GM18499 (cell line): ENCODE results near the gene SECTM1.
"Not testable (repeated sequence)": the region's sequence is repeated elsewhere in the genome, so short reads cannot be mapped to it uniquely, and the experiment has no call there.

ENCODE experiments used
- ATAC-seq: cut with Tn5 transposase; IDR thresholded peaks from one replicate; pipeline ENCODE4 v1.9.1; 2021; ENCODE audit warnings: moderate number of reproducible peaks; ENCODE audit not compliant: insufficient read depth, unreplicated experiment

The SECTM1 gene

DNA sequence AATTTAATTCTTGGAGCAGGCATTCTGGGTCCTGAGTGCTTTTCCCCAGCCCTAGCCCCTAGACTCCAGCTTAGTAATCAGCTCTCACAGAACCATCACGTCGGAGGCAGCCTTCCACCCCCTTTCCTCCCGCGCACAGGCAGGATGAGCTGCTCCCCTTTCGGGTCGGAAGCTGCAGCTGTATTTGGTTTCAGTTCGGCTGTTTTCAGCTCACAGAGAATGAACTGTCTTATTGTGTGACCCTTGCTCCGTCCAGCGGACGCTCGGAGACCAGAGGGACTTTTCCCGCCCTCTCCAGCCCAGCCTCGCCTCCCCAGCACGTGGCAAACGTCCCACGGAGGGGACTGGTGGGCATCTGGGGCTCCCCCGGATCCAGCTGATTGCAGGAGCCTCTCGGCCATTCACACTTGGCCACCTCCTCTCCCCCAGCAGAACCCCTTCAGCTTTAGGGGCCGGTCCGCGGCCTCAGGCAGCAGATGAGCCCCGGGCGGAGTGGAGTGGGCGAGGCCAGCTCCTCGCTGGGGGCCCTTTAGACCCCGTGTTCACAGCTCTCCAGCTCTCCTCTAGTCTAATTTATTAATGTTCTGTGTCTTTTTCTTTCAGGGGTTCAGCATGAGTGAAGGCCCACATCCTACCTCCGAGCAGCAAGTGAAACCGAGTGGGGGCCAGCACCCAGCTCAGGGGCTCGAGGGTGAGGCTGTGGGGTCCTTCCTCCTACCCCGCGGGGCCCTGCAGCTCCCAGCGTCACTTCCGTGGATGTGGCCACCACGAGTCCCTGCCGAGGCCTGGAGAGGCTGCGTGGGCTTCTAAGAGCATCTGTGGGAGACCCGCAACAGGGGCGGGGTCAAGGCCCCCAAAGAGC, 37.1 kb upstream of the SECTM1 start:
- ATAC-seq: no peak

DNA sequence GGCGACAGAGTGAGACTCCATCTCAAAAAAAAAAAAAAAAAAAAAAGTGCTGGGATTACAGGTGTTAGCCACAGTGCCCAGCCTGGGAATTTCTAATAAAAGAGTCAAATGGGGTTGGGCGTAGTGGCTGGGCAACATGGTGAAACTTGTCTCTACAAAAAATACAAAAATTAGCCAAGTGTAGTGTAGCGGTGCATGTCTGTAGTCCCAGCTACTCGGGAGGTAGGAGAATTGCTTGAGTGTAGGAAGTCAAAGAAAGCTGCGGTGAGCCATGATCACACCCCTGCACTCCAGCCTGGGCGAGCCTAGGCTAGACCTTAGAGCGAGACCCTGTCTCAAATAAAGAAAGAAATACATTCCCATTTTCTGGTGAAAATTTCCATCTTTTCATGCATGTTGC, 35.6 kb upstream of the SECTM1 start:
- no peak for ATAC-seq

DNA sequence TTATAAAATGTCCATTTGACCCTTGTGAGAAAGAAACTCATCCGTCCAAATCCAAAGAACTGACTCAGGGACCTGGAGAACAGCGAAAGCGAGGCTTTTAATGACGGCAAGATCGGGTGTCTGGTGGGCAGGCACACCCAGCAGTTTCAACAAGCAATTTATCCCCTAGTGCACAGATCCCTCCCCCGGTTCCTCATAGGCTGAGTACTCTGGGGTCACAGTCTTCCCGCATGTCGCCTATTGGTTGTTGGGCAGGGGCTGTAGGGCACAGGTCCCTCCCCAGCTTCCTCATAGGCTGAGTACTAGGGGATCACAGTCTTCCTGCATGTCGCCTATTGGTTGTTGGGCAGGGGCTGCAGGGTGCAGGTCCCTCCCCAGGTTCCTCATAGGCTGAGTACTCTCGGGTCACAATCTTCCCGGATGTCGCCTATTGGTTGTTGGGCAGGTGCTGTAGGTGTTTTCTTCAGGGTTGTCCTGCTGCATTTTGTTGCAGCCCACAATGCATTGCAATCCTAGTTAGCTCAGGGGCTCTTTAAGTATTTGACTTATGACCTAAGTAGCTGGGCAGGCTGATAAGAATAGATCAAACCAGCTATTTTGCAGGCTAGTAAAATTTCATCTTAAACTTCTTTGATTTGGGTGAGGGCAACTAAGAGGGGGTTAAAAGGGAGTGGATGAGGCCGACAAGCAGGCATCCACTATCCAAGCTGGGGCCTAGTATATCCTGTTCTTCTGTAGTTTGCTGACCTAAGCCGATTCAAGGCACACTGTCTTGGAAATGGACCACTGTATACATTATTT, 34.4 kb upstream of the SECTM1 start:
- ATAC-seq: no peak

DNA sequence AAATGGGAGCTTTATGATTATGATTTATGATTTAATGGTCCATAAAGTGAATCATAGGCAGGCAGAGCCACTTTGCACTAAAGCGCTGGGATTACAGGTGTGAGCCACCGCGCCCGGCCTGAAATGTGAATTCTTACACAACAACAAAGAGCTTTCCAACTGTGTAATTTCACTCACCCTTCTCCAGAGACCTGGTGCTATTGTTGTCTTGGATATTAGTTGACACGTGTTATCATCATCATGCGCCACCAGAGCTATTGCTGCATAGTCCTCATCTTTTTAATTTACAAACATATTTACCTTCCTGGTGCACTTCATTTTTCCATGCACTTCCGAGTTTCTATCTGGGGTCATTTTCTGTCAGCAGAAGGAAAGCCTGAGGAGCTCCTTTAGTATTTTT, 33.2 kb upstream of the SECTM1 start:
- ATAC-seq: no peak

DNA sequence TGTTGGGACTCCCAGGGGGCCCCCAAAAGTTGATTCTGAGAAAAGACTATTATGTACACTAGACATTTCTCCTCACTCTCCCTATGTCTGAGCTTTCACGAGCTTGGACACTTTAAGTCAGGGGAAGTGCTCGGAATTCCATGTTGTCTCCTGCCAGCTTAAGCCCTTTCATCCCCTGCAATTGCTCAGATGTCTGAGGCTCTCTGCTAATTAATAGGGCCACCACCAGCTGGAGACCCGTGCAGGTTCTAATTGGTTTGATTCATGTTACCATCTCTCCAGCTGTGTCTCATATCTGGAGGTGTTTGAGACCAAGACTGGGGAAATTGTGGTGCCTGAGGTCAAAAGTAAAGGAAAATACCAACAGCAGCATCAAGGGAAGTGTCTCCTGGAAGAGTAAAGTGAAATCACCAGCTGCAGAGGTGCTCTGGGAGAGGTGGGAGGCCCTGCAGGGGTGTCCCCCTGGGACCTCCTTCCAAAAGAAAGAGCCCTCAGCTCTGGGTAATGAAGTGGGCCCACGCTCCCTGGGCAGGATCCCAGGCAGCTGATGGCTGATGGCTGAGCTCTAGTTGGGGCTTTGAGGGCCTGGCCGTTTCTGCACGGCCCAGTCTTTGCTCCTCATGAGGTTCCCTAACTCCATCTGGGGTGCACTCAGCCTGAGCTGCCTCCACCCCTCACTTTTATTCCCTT, 32.2 kb upstream of the SECTM1 start:
- ATAC-seq: no peak

DNA sequence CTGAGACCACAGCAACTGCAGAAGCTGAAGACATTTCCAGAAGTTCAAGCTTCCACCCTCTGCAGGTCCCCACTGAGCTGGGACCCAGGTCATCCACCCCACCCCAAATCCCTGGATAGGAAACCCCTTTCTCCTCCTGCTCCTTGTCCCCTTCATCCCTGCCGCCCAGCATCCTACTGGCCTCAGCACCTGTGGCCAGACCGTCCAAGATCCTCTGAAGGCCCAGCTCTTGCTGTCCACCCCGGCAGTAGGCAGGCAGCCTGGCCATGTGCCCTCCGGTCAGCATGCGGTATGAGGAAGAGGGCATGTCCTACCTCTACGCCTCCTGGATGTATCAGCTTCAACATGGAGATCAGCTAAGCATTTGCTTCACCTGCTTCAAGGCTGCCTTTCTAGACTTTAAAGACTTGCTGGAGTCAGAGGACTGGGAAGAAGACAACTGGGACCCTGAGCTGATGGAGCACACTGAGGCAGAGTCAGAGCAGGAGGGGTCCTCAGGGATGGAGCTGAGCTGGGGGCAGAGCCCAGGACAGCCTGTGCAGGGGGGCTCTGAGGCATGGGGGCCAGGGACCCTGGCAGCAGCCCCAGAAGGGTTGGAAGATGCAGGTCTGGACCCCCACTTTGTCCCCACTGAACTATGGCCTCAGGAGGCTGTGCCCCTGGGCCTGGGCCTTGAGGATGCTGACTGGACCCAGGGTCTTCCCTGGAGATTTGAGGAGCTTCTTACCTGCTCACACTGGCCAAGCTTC, 28.5 kb upstream of the SECTM1 start:
- no peak for ATAC-seq

DNA sequence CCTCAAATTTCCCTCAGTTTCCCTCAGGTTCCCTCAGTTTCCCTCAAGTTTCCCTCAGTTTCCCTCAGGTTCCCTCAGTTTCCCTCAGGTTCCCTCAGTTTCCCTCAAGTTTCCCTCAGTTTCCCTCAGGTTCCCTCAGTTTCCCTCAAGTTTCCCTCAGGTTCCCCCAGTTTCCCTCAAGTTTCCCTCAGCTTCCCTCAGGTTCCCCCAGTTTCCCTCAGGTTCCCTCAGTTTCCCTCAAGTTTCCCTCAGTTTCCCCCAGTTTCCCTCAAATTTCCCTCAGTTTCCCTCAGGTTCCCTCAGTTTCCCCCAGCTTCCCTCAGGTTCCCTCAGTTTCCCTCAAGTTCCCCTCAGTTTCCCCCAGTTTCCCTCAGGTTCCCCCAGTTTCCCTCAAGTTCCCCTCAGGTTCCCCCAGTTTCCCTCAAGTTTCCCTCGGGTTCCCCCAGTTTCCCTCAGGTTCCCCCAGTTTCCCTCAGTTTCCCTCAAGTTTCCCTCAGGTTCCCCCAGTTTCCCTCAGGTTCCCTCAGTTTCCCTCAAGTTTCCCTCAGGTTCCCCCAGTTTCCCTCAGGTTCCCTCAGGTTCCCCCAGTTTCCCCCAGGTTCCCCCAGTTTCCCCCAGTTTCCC, 26.0 kb upstream of the SECTM1 start:
- ATAC-seq: not testable (repeated sequence)

DNA sequence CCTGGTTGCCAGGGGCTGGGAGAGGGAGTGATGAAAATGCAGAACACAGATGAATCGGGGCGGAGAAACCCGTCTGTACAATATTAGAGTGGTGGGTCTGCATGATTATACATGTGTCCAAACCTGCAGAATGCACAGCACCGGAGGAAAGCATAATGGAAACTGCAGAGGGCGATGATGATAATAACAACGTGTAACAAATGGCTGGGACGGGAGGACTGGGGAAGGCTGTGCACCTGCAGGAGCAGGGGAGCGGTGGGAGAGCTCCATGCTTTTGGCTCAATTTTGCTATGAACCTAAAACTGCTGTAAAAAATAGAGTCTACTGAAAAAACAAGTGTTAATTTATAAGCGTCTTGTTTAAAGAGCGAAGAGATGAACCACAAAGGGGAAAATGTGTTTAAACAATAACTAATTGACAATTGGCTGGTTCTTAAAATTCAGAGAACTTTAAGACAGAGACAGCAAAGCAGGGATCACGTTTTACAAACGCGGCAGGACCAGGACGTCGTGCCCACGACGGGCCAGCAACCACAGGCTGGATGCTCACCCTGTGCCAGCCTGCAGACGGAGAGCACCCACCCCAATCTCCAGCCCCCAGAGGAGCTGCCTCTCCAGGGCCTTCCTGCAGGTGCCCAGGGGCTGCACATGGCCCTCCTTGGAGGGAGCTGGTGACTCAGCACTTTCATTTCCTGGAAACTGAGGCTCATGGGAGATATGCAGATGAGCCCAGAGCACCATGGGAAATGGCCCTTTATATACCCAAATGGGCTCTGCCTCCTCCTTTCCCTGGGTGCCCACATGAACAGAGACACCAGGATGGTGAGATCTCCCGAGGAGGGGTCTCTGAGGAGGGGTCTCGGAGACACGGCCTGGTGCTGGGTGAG, 25.1 kb upstream of the SECTM1 start, which contains the start of gene TEX19:
Gene TEX19, plus strand, starts transcription at position 783 of the 886 bp plus-strand sequence. CDS start 2,904 bp downstream, outside the sequence.
- no peak for ATAC-seq

DNA sequence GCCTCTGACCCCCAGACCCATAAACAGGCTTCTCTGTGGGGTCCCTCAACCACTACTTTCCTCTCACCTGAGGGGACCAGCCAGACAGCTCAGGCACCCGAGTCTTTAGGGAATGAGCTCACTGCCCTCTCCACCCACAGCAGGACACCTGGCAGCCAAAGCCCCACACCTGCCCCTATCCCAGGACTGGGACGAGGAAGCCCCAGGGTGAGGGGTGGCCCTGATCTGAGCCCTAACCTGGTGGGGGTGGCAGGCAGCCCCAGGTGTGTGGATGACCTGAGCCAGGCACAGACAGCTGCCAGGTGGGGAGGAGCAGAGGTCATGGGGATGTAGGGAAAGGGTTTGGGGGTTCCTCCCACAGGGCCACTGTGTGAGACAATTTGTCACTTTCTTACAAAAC, 23.8 kb upstream of the SECTM1 start:
- ATAC-seq: no peak

DNA sequence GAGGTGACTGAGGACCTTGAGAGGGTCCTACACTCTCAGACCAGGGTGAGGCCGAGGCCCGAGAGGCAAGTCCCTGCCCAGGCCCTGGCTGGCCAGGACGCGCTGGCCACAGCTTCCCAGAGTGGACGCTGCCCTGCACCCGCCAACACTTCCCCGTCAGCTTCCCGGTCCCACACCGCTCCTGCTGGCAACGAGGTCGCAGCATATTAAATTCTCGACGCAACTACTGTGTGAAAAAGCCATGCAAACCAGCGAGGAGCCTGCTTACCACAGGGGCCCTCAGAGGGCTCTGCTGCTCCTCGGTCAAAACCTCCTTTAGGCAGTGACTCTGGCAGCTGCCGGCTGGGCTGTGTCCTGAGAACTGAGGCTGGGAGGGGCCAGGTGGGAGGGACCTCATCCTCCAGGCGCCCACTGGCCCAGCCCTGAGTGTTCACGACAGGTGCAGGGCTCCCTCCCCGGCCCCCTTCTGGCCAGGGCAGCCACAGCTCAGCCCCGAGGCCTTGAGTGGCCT, 23.3 kb upstream of the SECTM1 start:
- no peak for ATAC-seq

DNA sequence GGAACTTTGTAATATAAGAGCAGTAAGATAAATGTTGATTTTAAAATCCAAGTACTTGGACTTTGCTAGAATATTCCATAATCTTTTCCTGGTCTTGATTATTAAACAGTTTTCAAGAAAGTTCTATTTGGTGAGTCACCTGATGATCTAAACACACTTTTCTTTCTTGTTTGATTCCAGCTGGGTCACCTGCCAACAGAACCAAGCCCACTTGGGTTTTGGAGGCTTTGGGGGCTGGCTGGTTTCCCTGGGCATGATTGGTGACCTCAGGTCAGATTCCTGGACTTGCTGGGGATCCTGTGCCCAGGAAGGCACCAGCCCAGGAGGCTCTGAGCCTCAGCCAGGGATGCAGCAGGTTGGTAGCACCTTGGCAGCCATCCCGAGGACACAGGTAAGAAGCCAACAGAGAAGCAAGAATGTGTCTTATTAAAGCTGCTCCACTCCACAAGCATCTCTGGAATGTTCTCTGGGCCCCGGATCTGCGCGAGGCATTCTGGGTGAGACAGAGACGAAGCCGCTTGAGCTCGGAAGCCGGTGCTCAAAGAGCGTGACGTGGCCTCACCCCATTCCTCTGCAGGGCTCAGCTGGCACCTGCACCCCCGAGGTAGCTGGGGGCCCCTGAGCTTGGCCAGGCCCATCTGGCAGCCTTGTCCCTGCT, 22.3 kb upstream of the SECTM1 start:
- ATAC-seq: no peak

DNA sequence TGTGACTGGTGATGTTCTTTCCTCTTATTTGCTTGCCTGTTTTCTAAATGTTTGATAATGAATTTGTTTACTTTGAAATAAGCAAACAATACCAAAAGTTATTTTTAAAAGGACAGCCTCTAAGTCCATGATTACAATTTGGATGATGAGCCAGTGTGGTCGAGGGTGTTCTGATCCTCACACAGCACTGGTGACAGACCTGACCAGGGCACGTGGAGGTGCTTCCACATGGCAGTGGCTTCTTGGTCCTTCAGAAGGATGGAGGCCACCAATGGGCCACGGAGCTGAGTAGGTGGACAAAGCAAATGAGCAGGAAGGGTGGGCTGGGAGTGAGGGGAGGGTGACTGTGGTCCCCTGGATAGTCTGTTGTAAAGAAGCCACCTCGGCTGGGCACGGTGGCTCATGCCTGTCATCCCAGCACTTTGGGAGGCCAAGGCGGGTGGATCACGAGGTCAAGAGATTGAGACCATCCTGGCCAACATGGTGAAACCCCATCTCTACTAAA, 21.3 kb upstream of the SECTM1 start:
- no peak for ATAC-seq

DNA sequence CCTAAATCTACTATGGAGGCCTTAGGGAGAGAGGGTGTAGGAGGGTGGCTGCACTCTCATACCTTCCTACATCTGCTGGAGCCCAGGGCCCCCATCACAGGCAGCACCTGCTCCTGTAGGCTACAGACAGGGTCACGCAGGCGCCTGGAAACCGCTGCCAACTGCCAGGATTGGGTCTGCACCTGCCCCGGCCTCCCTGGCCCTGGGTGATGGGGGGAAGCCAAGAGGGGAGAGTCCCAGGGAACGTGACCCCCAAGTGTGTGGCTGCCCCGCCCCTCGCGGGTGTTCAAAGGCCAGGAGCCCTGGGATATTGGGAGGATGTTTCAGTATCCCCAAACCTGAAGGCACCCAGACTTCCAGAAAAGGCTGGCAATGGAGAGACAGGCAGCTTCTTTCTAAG, 19.9 kb upstream of the SECTM1 start:
- no peak for ATAC-seq

DNA sequence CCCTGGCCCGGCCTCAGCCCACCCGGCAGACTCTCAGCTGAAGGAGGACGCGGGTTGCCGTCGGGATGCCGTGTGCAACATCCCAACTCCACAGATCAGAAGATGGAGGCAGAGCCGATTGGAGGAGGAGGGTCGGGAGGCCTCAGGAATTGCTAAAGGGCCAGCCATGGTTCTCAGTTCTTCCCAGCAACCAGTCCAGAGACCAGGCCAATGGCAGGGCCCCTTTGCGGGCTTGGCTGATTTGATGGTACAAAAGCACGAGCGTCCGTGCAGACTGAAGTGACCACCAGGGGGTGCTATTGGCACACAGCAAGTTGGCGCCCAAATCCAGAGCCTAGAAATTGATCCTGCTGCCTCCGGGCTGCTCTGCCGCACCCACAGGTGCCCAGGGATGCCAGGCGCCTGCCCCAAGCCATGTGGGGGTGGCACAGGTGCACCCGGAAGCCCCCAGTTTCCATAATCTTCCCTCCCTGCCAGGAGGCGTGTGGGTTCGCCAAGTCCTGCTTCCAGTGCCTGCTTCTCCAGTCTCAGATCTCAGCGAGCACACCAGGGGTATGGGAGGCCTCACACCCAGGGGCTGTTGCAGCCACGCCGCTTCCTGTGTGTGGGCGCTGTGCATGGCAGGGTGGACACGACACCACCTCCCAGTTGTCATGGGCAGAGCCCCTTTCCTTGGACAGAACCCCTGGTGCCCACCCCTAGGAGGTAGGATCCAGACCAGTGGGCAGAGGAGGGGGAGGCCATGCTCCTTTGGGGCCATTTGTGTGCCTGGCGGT, 18.3 kb upstream of the SECTM1 start:
- ATAC-seq: no peak

DNA sequence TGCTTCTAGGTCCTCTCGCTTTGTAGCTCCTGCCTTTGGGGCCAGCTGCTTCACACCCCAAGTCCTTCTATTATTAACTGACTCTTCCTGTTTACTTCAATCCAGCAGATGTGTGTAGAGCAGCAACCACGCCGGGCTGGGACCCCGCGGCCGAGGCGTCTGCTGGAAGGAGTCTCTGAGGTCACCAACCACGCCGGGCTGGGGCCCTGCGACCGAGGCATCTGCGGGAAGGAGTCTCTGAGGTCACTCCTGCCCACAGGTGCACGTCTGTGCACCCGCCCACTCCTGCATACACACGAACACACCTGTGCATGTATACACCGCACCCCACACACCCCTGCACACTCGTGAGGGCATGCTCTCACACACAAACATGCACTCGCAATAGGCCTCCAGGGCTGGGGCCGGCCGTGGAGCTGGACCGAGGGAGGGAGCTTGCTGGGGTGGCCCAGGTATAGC, 17.7 kb upstream of the SECTM1 start:
- ATAC-seq: no peak

DNA sequence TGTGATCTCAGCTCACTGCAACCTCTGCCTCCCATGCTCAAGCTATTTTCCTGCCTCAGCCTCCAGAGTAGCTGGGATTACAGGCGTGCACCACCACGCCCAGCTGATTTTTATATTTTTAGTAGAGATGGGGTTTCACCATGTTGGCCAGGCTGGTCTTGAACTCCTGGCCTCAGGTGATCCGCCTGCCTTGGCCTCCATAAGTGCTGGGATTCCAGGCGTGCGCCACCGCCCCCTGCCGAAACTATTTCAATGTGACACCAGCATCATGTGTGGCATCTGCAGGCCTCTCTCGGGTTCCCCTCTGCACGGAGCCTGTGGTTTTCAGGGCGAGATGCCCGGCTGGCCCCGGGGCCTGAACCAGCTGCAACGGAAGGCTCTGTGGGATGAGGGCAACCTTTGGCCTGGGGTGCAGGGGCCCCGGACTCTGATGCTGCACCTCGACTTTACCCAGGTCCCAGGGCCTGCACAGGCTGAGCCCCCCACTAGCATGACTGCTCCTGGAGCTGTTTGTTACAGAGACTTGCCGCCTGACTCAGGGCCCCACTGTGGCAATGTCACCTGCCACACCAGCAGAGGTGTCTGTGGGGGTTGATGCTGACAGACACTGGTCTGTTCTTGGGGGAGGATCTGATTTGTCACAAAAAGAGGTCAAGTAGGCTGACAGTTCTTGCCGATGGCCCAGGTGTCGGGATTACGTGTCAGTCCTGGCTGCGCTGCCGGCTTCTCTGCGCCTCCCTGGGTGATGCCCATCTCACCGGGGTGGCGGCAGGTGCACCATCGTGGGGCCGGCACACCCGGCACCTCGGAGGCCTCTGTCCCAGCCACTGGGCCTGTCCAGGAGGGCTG, 16.8 kb upstream of the SECTM1 start:
- ATAC-seq: no peak
